Measurements from ENCODE around the gene TBC1D16. TPM values are rescaled to one million over a fixed set of nuclear protein-coding genes. Genes with fewer than 3 reads are reported as not detected.

Gene TBC1D16
- total and polyA plus RNA-seq, 4 donors: 7.3 to 48.5 (median 16.5) TPM

DNA sequence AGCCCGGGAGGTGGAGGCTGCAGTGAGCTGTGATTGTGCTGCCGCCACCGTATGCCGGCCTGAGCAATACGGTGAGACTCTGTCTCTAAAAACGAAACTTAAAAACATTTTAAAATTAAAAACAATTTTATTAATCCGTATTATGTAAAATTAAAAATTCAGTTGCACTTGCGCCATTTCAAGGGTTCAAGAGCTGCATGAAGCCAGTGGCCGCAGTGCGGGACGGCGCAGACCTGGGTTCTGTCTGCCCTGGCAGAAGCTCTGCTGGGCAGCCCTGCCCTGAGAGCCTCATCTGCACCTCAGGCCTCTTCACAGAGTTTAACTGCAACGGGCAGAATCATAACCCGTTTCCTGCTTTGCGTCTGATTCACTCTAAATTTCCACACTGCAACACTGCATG lies 31.7 kb downstream of the TBC1D16 start:
- H3K9ac ChIP-seq (ENCODE audit: insufficient read depth in 1 of 2, low read length in 2 of 2): no peak overlapping the region
- no peaks in the 10 kb centered on the region for H3K27me3 ChIP-seq (ENCODE audit: control insufficient read depth in 3 of 3, insufficient read depth in 3 of 3, low read length in 2 of 3)
- H3K4me1 ChIP-seq (ENCODE audit: control insufficient read depth in 5 of 5, insufficient read depth in 5 of 5, low read length in 5 of 5): no peaks in the 10 kb centered on the region
- no peak for DNase-seq
- H3K27ac ChIP-seq (ENCODE audit: low read depth in 1 of 2, low read length in 1 of 2): no peak overlapping the region
- H3K9me3 ChIP-seq (ENCODE audit: control insufficient read depth in 4 of 4, insufficient read depth in 3 of 4, low read length in 3 of 4): no peaks in the 10 kb centered on the region
- H3K4me3 ChIP-seq: no peak overlapping the region
- 92 to 95% methylated on average over 15 of the region's 15 CpGs for WGBS, 2 donors
- ATAC-seq (ENCODE audit: insufficient read depth, low FRiP score): no peak
- TF ChIP-seq CTCF (IDR thresholded peaks at IDR 0.05; ENCODE audit: control extremely low read depth, extremely low read depth): no peak
- peaks cover 0 to 6% (median 4%) of the 10 kb centered on the region in 4 donors for H3K36me3 ChIP-seq (ENCODE audit: control insufficient read depth in 4 of 4, insufficient read depth in 4 of 4, low read length in 4 of 4)

DNA sequence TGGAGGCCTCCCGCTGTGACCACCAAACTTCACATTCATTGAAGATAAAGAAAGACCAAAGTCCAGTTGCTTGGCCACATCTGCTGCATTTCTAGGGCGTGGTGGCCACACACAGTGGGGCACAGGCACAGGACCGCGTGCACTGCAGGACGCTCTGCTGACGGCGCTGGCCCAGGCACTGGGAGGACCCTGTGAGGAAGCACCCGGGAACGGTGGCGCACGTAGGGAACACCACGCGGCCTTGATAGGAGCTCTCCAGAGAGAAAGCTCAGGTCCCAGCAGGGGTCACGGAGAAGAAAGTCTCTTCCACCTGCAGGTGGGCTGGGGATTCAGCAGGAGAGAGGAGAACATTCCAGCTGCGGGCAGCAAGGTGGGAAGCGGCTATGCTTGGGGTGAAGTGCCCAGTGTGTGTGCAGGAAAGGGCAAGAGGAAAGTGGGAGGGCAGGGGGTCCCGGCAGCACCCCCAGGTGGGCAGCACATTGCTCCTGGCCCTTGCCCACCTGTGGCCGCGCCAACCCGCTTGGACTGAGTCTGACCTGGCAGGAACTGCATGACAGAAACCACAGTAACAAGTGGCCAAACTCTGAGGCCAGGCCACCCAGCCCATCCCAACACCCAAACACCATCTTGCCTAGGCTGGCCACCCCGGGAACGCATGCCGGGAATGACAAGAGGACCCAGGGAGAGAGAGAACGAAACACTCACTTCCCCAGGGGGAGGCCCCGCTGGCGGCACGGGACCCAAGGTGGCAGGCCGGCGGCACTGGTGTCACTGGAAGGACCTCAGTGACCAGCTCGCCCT lies 32.8 kb downstream of the TBC1D16 start:
- H3K9me3 ChIP-seq (ENCODE audit: control insufficient read depth in 4 of 4, insufficient read depth in 3 of 4, low read length in 3 of 4): no peaks in the 10 kb centered on the region
- no peaks in the 10 kb centered on the region for H3K27me3 ChIP-seq (ENCODE audit: control insufficient read depth in 3 of 3, insufficient read depth in 3 of 3, low read length in 2 of 3)
- H3K4me1 ChIP-seq (ENCODE audit: control insufficient read depth in 5 of 5, insufficient read depth in 5 of 5, low read length in 5 of 5): no peaks in the 10 kb centered on the region
- no peak overlapping the region for H3K4me3 ChIP-seq
- ATAC-seq (ENCODE audit: insufficient read depth, low FRiP score) (no peak), DNase-seq (no peak)
- no peak overlapping the region for H3K27ac ChIP-seq (ENCODE audit: low read depth in 1 of 2, low read length in 1 of 2)
- WGBS, 2 donors: 94 to 95% methylated on average over 30 of the region's 30 CpGs
- peaks cover 0 to 6% (median 4%) of the 10 kb centered on the region in 4 donors for H3K36me3 ChIP-seq (ENCODE audit: control insufficient read depth in 4 of 4, insufficient read depth in 4 of 4, low read length in 4 of 4)
- no peak overlapping the region for H3K9ac ChIP-seq (ENCODE audit: insufficient read depth in 1 of 2, low read length in 2 of 2)
- no peak for TF ChIP-seq CTCF (IDR thresholded peaks at IDR 0.05; ENCODE audit: control extremely low read depth, extremely low read depth)

- H3K9me3 ChIP-seq (ENCODE audit: control insufficient read depth in 4 of 4, insufficient read depth in 3 of 4, low read length in 3 of 4): no peaks in the 10 kb centered on the region
- no peak overlapping the region for H3K4me3 ChIP-seq
- H3K36me3 ChIP-seq (ENCODE audit: control insufficient read depth in 4 of 4, insufficient read depth in 4 of 4, low read length in 4 of 4): peaks cover 0 to 6% (median 4%) of the 10 kb centered on the region in 4 donors
- no peak overlapping the region for H3K9ac ChIP-seq (ENCODE audit: insufficient read depth in 1 of 2, low read length in 2 of 2)
- H3K4me1 ChIP-seq (ENCODE audit: control insufficient read depth in 5 of 5, insufficient read depth in 5 of 5, low read length in 5 of 5): no peaks in the 10 kb centered on the region
- no peak for TF ChIP-seq CTCF (IDR thresholded peaks at IDR 0.05; ENCODE audit: control extremely low read depth, extremely low read depth)
- DNase-seq (no peak), ATAC-seq (ENCODE audit: insufficient read depth, low FRiP score) (no peak)
- H3K27me3 ChIP-seq (ENCODE audit: control insufficient read depth in 3 of 3, insufficient read depth in 3 of 3, low read length in 2 of 3): no peaks in the 10 kb centered on the region
- no peak overlapping the region for H3K27ac ChIP-seq (ENCODE audit: low read depth in 1 of 2, low read length in 1 of 2)
- 96% methylated on average over 26 of the region's 26 CpGs for WGBS, 2 donors
Measured at GRCh38 chr17:80002070-80002641, 33.5 kb downstream of the TBC1D16 start.

All from lung (tissue), 12 donors.